ENCODE results near the gene RPH3AL. TPM values are rescaled to one million over a fixed set of nuclear protein-coding genes. Genes with fewer than 3 reads are reported as not detected.

Gene RPH3AL
- total RNA-seq, 6 experiments from 2014 or later, result 17.6 to 74.0 (median 25.7) TPM

GRCh38 chr17:193841-194806 is 158.5 kb downstream of the RPH3AL start:
- WGBS (ENCODE audit: insufficient coverage, low coverage, low lambda C conversion rate, missing lambda C conversion rate), result 75% methylated on average over 11 of the region's 31 CpGs
- ATAC-seq (peak; percentile 39 to 68 (median 60)), DNase-seq (no peak)
- no peaks in the 10 kb centered on the region for H3K9me3 ChIP-seq
- no peak overlapping the region for H3K4me3 ChIP-seq
- peaks cover 0 to 3% (median 0%) of the 10 kb centered on the region in 4 donors for H3K4me1 ChIP-seq
- TF ChIP-seq POLR2A (IDR thresholded peaks at IDR 0.05) (no peak), CTCF (IDR thresholded peaks at IDR 0.05) (no peak)
- intact Hi-C loops (cut with DNase I), result no loop called here
- H3K27ac ChIP-seq, result no peak overlapping the region
- H3K27me3 ChIP-seq, result no peaks in the 10 kb centered on the region
- no peaks in the 10 kb centered on the region for H3K36me3 ChIP-seq

GRCh38 chr17:193426-193810 is 159.2 kb downstream of the RPH3AL start:
- Histone ChIP-seq H3K4me3 (no peak overlapping the region), H3K27ac (no peak overlapping the region), H3K27me3 (no peaks in the 10 kb centered on the region), H3K4me1 (peaks cover 0 to 3% (median 0%) of the 10 kb centered on the region in 4 donors), H3K9me3 (no peaks in the 10 kb centered on the region), H3K36me3 (no peaks in the 10 kb centered on the region)
- no peak for ATAC-seq
- TF ChIP-seq CTCF (IDR thresholded peaks at IDR 0.05), result no peak
- TF ChIP-seq POLR2A (IDR thresholded peaks at IDR 0.05), result no peak
- WGBS (ENCODE audit: insufficient coverage, low coverage, low lambda C conversion rate, missing lambda C conversion rate), result 93% methylated on average over 4 of the region's 8 CpGs
- intact Hi-C loops (cut with DNase I), result no loop called here
- no peak for DNase-seq

GRCh38 chr17:192666-193425 is 159.8 kb downstream of the RPH3AL start:
- H3K4me3 ChIP-seq, result no peak overlapping the region
- H3K27ac ChIP-seq, result no peak overlapping the region
- TF ChIP-seq POLR2A (IDR thresholded peaks at IDR 0.05) (no peak), CTCF (IDR thresholded peaks at IDR 0.05) (no peak)
- peaks cover 0 to 3% (median 0%) of the 10 kb centered on the region in 4 donors for H3K4me1 ChIP-seq
- no peaks in the 10 kb centered on the region for H3K9me3 ChIP-seq
- ATAC-seq (peak in 1 of 4 donors; percentile 14), DNase-seq (no peak)
- intact Hi-C loops (cut with DNase I), result no loop called here
- no peaks in the 10 kb centered on the region for H3K27me3 ChIP-seq
- no peaks in the 10 kb centered on the region for H3K36me3 ChIP-seq
- WGBS (ENCODE audit: insufficient coverage, low coverage, low lambda C conversion rate, missing lambda C conversion rate), result 92% methylated on average over 12 of the region's 21 CpGs

- DNase-seq (no peak), ATAC-seq (no peak)
- no peaks in the 10 kb centered on the region for H3K36me3 ChIP-seq
- no peaks in the 10 kb centered on the region for H3K9me3 ChIP-seq
- no peaks in the 10 kb centered on the region for H3K27me3 ChIP-seq
- H3K4me3 ChIP-seq, result no peak overlapping the region
- peaks cover 0 to 3% (median 0%) of the 10 kb centered on the region in 4 donors for H3K4me1 ChIP-seq
- intact Hi-C loops (cut with DNase I), result no loop called here
- H3K27ac ChIP-seq, result no peak overlapping the region
- WGBS (ENCODE audit: insufficient coverage, low coverage, low lambda C conversion rate, missing lambda C conversion rate), result 56% methylated on average over 6 of the region's 7 CpGs
- TF ChIP-seq CTCF (IDR thresholded peaks at IDR 0.05) (no peak), POLR2A (IDR thresholded peaks at IDR 0.05) (no peak)
Observed at GRCh38 chr17:189444-189843, 163.2 kb downstream of the RPH3AL start.

All from right lobe of liver (tissue), 6 donors.